Measurements from ENCODE around the gene LEPROT. TPM values are rescaled to one million over a fixed set of nuclear protein-coding genes. Genes with fewer than 3 reads are reported as not detected.
A peak's percentile ranks its signal among the peaks of the same experiment; 100 is the strongest.
"Not testable (repeated sequence)": the region's sequence is repeated elsewhere in the genome, so short reads cannot be mapped to it uniquely, and the experiment has no call there.

LEPROT gene
- total RNA-seq, 1 donor from 2014 or later: 47.3 TPM

GRCh38 chr1:65444128-65444640 lies 23.7 kb downstream of the LEPROT start:
- DNase-seq (ENCODE audit: low read depth): no peak
- no peak overlapping the region for H3K4me3 ChIP-seq (ENCODE audit: low read depth, low read length)
- no peak for TF ChIP-seq CTCF (conservative IDR thresholded peaks at IDR 0.05; ENCODE audit: low read depth, low read length)

- H3K4me3 ChIP-seq (ENCODE audit: low read depth, low read length): no peak overlapping the region
- no peak for DNase-seq (ENCODE audit: low read depth)
- no peak for TF ChIP-seq CTCF (conservative IDR thresholded peaks at IDR 0.05; ENCODE audit: low read depth, low read length)
These were observed 25.4 kb downstream of the LEPROT start for GRCh38 chr1:65445837-65446236.

GRCh38 chr1:65449214-65449823 lies 28.9 kb downstream of the LEPROT start:
- no peak for DNase-seq (ENCODE audit: low read depth)
- peak; percentile 38 for TF ChIP-seq CTCF (conservative IDR thresholded peaks at IDR 0.05; ENCODE audit: low read depth, low read length)
- no peak overlapping the region for H3K4me3 ChIP-seq (ENCODE audit: low read depth, low read length)

- not testable (repeated sequence) for DNase-seq (ENCODE audit: low read depth)
These were observed 35.2 kb downstream of the LEPROT start for GRCh38 chr1:65455678-65456077.

GRCh38 chr1:65456481-65456880 lies 36.0 kb downstream of the LEPROT start:
- no peak for TF ChIP-seq CTCF (conservative IDR thresholded peaks at IDR 0.05; ENCODE audit: low read depth, low read length)
- no peak overlapping the region for H3K4me3 ChIP-seq (ENCODE audit: low read depth, low read length)
- DNase-seq (ENCODE audit: low read depth): no peak

More at GRCh38 chr1:65455678-65456077, 35.2 kb downstream of the LEPROT start:
- H3K4me3 ChIP-seq (ENCODE audit: low read depth, low read length): not testable (repeated sequence)

GRCh38 chr1:65457868-65458267 lies 37.4 kb downstream of the LEPROT start:
- H3K4me3 ChIP-seq (ENCODE audit: low read depth, low read length): no peak overlapping the region
- no peak for DNase-seq (ENCODE audit: low read depth)
- TF ChIP-seq CTCF (conservative IDR thresholded peaks at IDR 0.05; ENCODE audit: low read depth, low read length): no peak

- TF ChIP-seq CTCF (conservative IDR thresholded peaks at IDR 0.05; ENCODE audit: low read depth, low read length): no peak
- no peak for DNase-seq (ENCODE audit: low read depth)
- no peak overlapping the region for H3K4me3 ChIP-seq (ENCODE audit: low read depth, low read length)
These were observed 38.4 kb downstream of the LEPROT start for GRCh38 chr1:65458730-65459396.

Measured in epithelial cell of proximal tubule (primary cell).